ENCODE data around the gene IGSF21.

The IGSF21 gene

GRCh38 chr1:18256282-18257235 lies 149.0 kb downstream of the IGSF21 start:
- TF ChIP-seq CTCF (IDR thresholded peaks at IDR 0.05; ENCODE audit: insufficient read depth, low read depth, low read length, missing control alignments) = no peak
- H3K4me3 ChIP-seq (ENCODE audit: low read depth, low read length) = no peak overlapping the region
- peak; percentile 42 for DNase-seq (ENCODE audit: low read depth)

GRCh38 chr1:18257778-18258177 lies 150.2 kb downstream of the IGSF21 start:
- no peak for TF ChIP-seq CTCF (IDR thresholded peaks at IDR 0.05; ENCODE audit: insufficient read depth, low read depth, low read length, missing control alignments)
- H3K4me3 ChIP-seq (ENCODE audit: low read depth, low read length) = no peak overlapping the region
- no peak for DNase-seq (ENCODE audit: low read depth)

- H3K4me3 ChIP-seq (ENCODE audit: low read depth, low read length) = no peak overlapping the region
- no peak for TF ChIP-seq CTCF (IDR thresholded peaks at IDR 0.05; ENCODE audit: insufficient read depth, low read depth, low read length, missing control alignments)
- no peak for DNase-seq (ENCODE audit: low read depth)
Observed at GRCh38 chr1:18261891-18262290, 154.3 kb downstream of the IGSF21 start.

GRCh38 chr1:18262726-18263125 lies 155.1 kb downstream of the IGSF21 start:
- H3K4me3 ChIP-seq (ENCODE audit: low read depth, low read length) = no peak overlapping the region
- no peak for DNase-seq (ENCODE audit: low read depth)
- no peak for TF ChIP-seq CTCF (IDR thresholded peaks at IDR 0.05; ENCODE audit: insufficient read depth, low read depth, low read length, missing control alignments)

- TF ChIP-seq CTCF (IDR thresholded peaks at IDR 0.05; ENCODE audit: insufficient read depth, low read depth, low read length, missing control alignments) = no peak
- no peak overlapping the region for H3K4me3 ChIP-seq (ENCODE audit: low read depth, low read length)
- DNase-seq (ENCODE audit: low read depth) = no peak
Observed at GRCh38 chr1:18263547-18264120, 156.0 kb downstream of the IGSF21 start.

GRCh38 chr1:18264450-18265039 lies 156.9 kb downstream of the IGSF21 start:
- no peak for DNase-seq (ENCODE audit: low read depth)

More at GRCh38 chr1:18264450-18265039, 156.9 kb downstream of the IGSF21 start:
- no peak overlapping the region for H3K4me3 ChIP-seq (ENCODE audit: low read depth, low read length)
- TF ChIP-seq CTCF (IDR thresholded peaks at IDR 0.05; ENCODE audit: insufficient read depth, low read depth, low read length, missing control alignments) = no peak

Measured in GM12865 (cell line).